HL-60/S4 treated with retinoic acid at 250 ng/mL for 4 days and 3 days (cell line): Measurements from ENCODE around the gene TEKT1.

Experiments
- in situ Hi-C: fragments of 300-500 bp; cut with MboI; formaldehyde crosslinking; loops from 2 replicates; pipeline ENCODE4 v1.7.0; 2022; ENCODE audit warnings: low sequenced_read_pairs

TEKT1 gene

DNA sequence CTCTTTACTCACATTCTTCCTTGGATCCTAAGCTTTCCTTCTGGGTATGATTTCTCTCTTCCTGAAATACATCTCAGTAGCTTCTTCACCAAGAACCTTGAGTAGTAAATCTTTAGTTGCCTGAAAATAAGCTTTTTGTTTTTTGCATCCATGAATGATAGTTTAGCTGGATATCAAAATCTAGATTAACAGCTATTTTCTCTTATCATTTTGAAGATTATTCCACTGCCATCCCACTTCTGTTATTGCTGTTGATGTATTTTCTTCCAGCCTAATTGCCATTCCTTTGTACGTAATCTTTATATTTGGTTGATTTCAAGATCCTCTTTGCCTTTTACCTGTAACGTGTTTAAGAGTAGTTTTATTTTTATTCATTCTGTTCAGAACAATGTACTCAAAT, 63.1 kb downstream of the TEKT1 start:
- in situ Hi-C loops: no loop called here

DNA sequence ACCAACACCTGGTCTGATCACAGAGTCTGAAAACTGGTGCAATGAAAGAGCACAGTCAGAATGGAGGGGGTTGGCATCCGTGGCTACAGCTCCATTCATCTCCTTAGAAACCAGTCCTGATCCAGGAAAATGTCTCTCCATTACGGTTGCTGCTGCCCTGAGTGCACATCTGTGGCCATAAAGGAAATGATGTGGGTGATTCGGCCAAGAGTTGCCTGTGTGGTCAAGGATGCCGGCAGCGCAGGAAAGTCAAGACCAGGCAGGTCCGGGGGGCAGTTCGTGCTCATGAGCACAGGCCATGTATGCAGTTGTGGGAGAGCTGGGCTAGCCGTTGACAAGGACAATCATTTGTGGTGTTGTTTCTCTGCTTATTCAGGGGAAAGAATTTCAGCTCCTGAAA, 69.8 kb downstream of the TEKT1 start:
- in situ Hi-C loops: no loop called here

GRCh38 chr17:6757747-6758146, 73.8 kb downstream of the TEKT1 start:
- in situ Hi-C loops: no loop called here

GRCh38 chr17:6756425-6757031, 75.0 kb downstream of the TEKT1 start:
- in situ Hi-C loops: no loop called here

DNA sequence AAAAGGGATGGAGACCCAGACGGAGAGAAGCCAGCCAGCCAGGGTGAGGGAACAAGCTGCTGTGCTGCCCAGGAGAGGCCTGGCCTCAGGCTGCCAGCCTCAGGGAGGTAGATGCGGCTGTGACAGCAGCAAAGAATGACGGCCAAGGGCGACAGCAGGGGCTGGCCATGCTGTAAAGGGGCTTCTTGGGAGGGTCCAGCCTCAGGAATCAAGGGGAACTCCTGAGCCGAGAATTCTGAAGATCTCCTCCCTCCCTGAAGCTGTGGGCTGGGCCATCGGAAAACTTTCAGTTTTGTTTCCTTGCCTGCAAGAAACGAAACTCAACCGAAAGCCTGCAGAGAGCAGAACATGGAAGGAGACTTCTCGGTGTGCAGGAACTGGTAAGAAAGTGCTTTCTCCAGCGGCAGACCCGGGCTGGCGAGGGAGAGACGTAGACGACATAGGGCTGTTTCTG, 75.8 kb downstream of the TEKT1 start, which contains the start of gene XAF1:
Gene XAF1, plus strand, starts transcription at position 316 of the 454 bp plus-strand sequence. Its CDS starts 33 bp downstream, at position 349.
- in situ Hi-C loops: no loop called here

GRCh38 chr17:6755281-6755680, 76.2 kb downstream of the TEKT1 start:
- in situ Hi-C loops: no loop called here

- in situ Hi-C loops: no loop called here
Observed at GRCh38 chr17:6753546-6753945, 78.0 kb downstream of the TEKT1 start.

DNA sequence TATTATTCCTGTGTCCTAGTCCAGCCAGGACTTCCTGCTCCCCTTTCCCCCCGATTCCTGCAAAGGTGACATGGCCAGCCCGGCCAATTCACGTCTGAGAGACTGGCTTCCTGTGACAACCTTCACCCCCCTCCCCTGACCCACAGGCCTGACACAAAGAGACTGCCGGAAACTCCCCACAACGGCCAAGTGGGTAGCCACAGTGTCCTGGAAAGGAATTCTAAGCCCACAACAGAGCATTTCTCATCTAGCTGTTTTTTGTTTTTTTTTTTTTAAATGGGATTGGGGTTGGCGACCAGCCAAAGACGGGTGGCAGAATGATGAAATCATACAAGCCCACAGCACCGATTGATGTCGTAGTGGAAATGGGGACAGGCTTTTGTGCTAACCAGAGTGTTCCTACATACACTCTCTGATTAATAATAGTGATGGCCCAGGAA, 78.5 kb downstream of the TEKT1 start:
- in situ Hi-C loops: no loop called here

DNA sequence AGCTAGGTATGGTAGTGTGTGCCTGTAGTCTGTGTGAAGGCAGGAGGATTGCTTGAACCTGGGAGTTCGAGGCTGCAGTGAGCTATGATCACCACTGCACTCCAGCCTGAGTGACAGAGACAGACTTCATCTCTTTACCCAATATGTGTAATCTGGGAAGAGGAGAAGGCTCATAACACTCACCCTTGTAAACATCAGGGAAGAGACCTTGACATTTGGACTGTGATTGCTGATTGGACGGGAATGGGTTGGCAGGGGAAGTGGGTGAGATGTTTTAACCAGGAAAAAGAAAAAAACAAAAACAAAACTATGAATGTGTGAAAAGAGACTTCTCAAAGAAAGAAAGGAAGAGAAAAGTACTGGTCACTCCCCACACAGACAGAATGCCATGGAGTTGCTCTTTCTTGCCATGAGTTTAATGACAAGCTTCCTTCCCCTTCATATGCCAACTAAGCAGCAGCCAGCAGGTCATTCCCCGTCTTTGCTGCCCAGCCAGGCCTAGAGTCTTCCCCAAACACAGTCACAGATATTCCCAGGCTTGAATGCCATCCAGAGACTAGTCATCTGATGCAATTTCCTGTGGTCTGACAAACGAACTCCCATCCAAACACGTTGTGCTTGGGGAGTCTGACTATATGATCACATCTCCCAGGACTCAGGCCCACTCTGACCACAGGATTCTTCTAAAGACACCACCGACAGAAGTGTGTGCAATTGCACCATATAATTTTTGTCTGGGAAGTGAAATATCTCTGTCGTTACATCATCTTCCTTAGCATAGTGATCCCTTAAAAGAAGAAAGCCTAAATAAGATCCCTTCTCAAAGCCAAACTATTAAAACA, 79.2 kb downstream of the TEKT1 start:
- in situ Hi-C loops: no loop called here

- in situ Hi-C loops: no loop called here
Observed at GRCh38 chr17:6749519-6749918, 82.0 kb downstream of the TEKT1 start.

GRCh38 chr17:6748617-6749016, 82.9 kb downstream of the TEKT1 start:
- in situ Hi-C loops: no loop called here
